NCI-H446 treated with DMSO at 0.1 percent for 48 hours (cell line): ENCODE measurements around the gene ESCO1.
"Not testable (repeated sequence)": the region's sequence is repeated elsewhere in the genome, so short reads cannot be mapped to it uniquely, and the experiment has no call there.

ENCODE experiments used
- DNase-seq: peaks from one replicate; lab custom pipeline; 2025; lab: John Stamatoyannopoulos, UW

Gene ESCO1

GRCh38 chr18:21592361-21592760, 8.1 kb downstream of the ESCO1 start:
- not testable (repeated sequence) for DNase-seq

GRCh38 chr18:21584391-21584790, 16.1 kb downstream of the ESCO1 start:
- no peak for DNase-seq

- no peak for DNase-seq
Observed at GRCh38 chr18:21575656-21576055, 24.8 kb downstream of the ESCO1 start.

- DNase-seq = no peak
Observed at GRCh38 chr18:21571772-21572171, 28.7 kb downstream of the ESCO1 start.

GRCh38 chr18:21559195-21559594, 41.3 kb downstream of the ESCO1 start:
- no peak for DNase-seq

- DNase-seq = no peak
Observed at GRCh38 chr18:21557607-21558253, 42.8 kb downstream of the ESCO1 start.

GRCh38 chr18:21550510-21550970, 50.0 kb downstream of the ESCO1 start:
- DNase-seq = no peak

GRCh38 chr18:21548647-21549046, 51.9 kb downstream of the ESCO1 start:
- no peak for DNase-seq

- DNase-seq = no peak
Observed at GRCh38 chr18:21546423-21546822, 54.1 kb downstream of the ESCO1 start.

- DNase-seq = no peak
Observed at GRCh38 chr18:21538230-21538629, 62.3 kb downstream of the ESCO1 start.

- DNase-seq = no peak
Observed at GRCh38 chr18:21534327-21534726, 66.2 kb downstream of the ESCO1 start.

GRCh38 chr18:21526463-21526862, 74.0 kb downstream of the ESCO1 start:
- no peak for DNase-seq

- DNase-seq = no peak
Observed at GRCh38 chr18:21525916-21526315, 74.6 kb downstream of the ESCO1 start.

GRCh38 chr18:21522530-21522929, 78.0 kb downstream of the ESCO1 start:
- no peak for DNase-seq

GRCh38 chr18:21513741-21514140, 86.8 kb downstream of the ESCO1 start:
- no peak for DNase-seq

GRCh38 chr18:21513292-21513691, 87.2 kb downstream of the ESCO1 start:
- DNase-seq = no peak

- no peak for DNase-seq
Observed at GRCh38 chr18:21509062-21509461, 91.4 kb downstream of the ESCO1 start.

- DNase-seq = no peak
Observed at GRCh38 chr18:21507913-21508701, 92.4 kb downstream of the ESCO1 start.

GRCh38 chr18:21502661-21503060, 97.8 kb downstream of the ESCO1 start:
- no peak for DNase-seq

- no peak for DNase-seq
Observed at GRCh38 chr18:21499997-21500396, 100.5 kb downstream of the ESCO1 start.

- no peak for DNase-seq
Observed at GRCh38 chr18:21496277-21496835, 104.1 kb downstream of the ESCO1 start.

GRCh38 chr18:21490748-21491147, 109.8 kb downstream of the ESCO1 start:
- no peak for DNase-seq

GRCh38 chr18:21489919-21490495, 110.5 kb downstream of the ESCO1 start:
- DNase-seq = no peak
